K562 (cell line): ENCODE results near the gene LRMDA. TPM values are rescaled to one million over a fixed set of nuclear protein-coding genes. Genes with fewer than 3 reads are reported as not detected.

Experiments used
- ATAC-seq: fragments of 200-7000 bp; cut with Tn5 transposase; 3 replicates; pipeline ENCODE4 v1.9.1; 2020; ENCODE audit warnings: moderate library complexity
- BruUV-seq: library from RNA; stranded (reverse); fragments of 400-500 nt; replicated peaks from 2 replicates; lab custom pipeline; 2021; lab: Mats Ljungman, UMichigan
- CTCF ChIA-PET: fragments of 300-600 bp; formaldehyde crosslinking; extraction: SDS; loops from one replicate; lab custom pipeline; 2021; ENCODE audit warnings: low intra/inter-chr PET ratio; lab: Yijun Ruan, JAX
- POLR2A ChIA-PET: fragments of 300-600, 350-650 bp; sonication (Branson Sonifier 250); formaldehyde crosslinking; extraction: SDS; loops from one replicate; lab custom pipeline; 2021; ENCODE audit warnings: antibody characterized with exemption, inconsistent platforms; lab: Yijun Ruan, JAX
- DNase-seq, 4 experiments: peaks; one replicate each; pipeline versions ENCODE4 v3.0.0 to v3.0.0-alpha.2; 2011 to 2018; ENCODE audit warnings: low spot score in 3 of 4, mixed read lengths in 3 of 4; ENCODE audit errors: extremely low read depth in 1 of 4
- FAIRE-seq: peaks from 2 replicates; lab custom pipeline; 2011; peaks lifted over from hg19 to GRCh38; lab: Jason Lieb, UNC
- H2AFZ ChIP-seq: 2 replicates; pipeline ENCODE4 v1.6.0; 2011; ENCODE audit warnings: low read depth, low read length, control low read depth, inconsistent platforms
- H3K27ac ChIP-seq: fragments of 200-600 bp; 3 replicates; pipeline ENCODE4 v1.8.0; 2011; ENCODE audit warnings: low read depth, mild to moderate bottlenecking, control low read depth, inconsistent platforms, low read length, moderate library complexity, mixed read lengths; ENCODE audit errors: extremely low read depth
- H3K27me3 ChIP-seq, 2 experiments: fragments of 300-600 bp in 1 of 2; 2 replicates in 1 of 2; 3 replicates in 1 of 2; pipeline versions ENCODE4 v1.6.0 to v1.8.0; 2011; ENCODE audit warnings: inconsistent platforms in 2 of 2, low read length in 2 of 2, mild to moderate bottlenecking in 1 of 2, mixed read lengths in 1 of 2, moderate library complexity in 1 of 2; ENCODE audit not compliant: control insufficient read depth in 2 of 2, insufficient read depth in 2 of 2
- H3K36me3 ChIP-seq: fragments of 300-600 bp; 3 replicates; pipeline ENCODE4 v1.8.0; 2011; ENCODE audit warnings: mild to moderate bottlenecking, low read length, inconsistent platforms; ENCODE audit not compliant: control insufficient read depth, insufficient read depth
- H3K4me1 ChIP-seq, 2 experiments: fragments of 200-600 bp in 1 of 2; replicated peaks in 1 of 2; 2 replicates in 1 of 2; 3 replicates in 1 of 2; pipeline versions ENCODE4 v1.5.1 to v1.8.0; 2011; ENCODE audit warnings: inconsistent platforms in 2 of 2, low read length in 2 of 2, mild to moderate bottlenecking in 1 of 2, mixed read lengths in 1 of 2, moderate library complexity in 1 of 2; ENCODE audit not compliant: control insufficient read depth in 2 of 2, insufficient read depth in 2 of 2
- H3K4me2 ChIP-seq: 2 replicates; pipeline ENCODE4 v1.6.1; 2011; ENCODE audit warnings: low read length, control low read depth, inconsistent platforms, mixed read lengths; ENCODE audit not compliant: insufficient read depth
- H3K4me3 ChIP-seq: fragments of 200-600 bp; sonication (generic), shearing (Covaris generic); 2 replicates; pipeline ENCODE4 v1.5.1; 2016; ENCODE audit warnings: control low read depth, inconsistent platforms
- H3K79me2 ChIP-seq: fragments of 200-600 bp; 3 replicates; pipeline ENCODE4 v1.8.0; 2011; ENCODE audit warnings: low read length, inconsistent platforms; ENCODE audit not compliant: control insufficient read depth, insufficient read depth
- H3K9ac ChIP-seq, 2 experiments: 2 replicates each; pipeline versions ENCODE4 v1.6.0 to v1.6.1; 2011; ENCODE audit warnings: low read depth in 2 of 2, low read length in 2 of 2, control low read depth in 1 of 2, inconsistent platforms in 1 of 2, mild to moderate bottlenecking in 1 of 2, mixed read lengths in 1 of 2; ENCODE audit not compliant: insufficient read depth in 1 of 2
- H3K9me1 ChIP-seq: one replicate; pipeline ENCODE4 v1.6.0; 2011; ENCODE audit warnings: inconsistent platforms, mild to moderate bottlenecking, low read length, moderate library complexity; ENCODE audit not compliant: control insufficient read depth, insufficient read depth
- H3K9me3 ChIP-seq: replicated peaks from 2 replicates; pipeline ENCODE4 v1.5.1; 2011; ENCODE audit warnings: low read depth, low read length, inconsistent platforms; ENCODE audit not compliant: control insufficient read depth, insufficient read depth
- H4K20me1 ChIP-seq: replicated peaks from 2 replicates; pipeline ENCODE4 v1.6.1; 2011; ENCODE audit warnings: low read length, inconsistent platforms, mixed read lengths; ENCODE audit not compliant: control insufficient read depth, insufficient read depth
- ELK1 ChIP-seq: sonication (generic); formaldehyde crosslinking; IDR thresholded peaks from 2 replicates; pipeline ENCODE4 v1.8.1; 2022; ENCODE audit warnings: missing genetic modification reagents
- TBL1XR1 ChIP-seq, 2 experiments: IDR thresholded peaks; 2 replicates each; pipeline ENCODE4 v1.6.1; 2012; ENCODE audit warnings: improper control_type of control experiment in 2 of 2, low read length in 2 of 2, mild to moderate bottlenecking in 1 of 2
- TFE3 ChIP-seq: fragments of 450-650 bp; formaldehyde crosslinking; IDR thresholded peaks from 2 replicates; pipeline ENCODE4 v1.4.0; 2020; ENCODE audit warnings: mild to moderate bottlenecking, mixed read lengths
- WGBS: fragments of 100-300 bp; shearing (Covaris generic); methylation state at CpG from one replicate; pipeline ENCODE4 v1.1.6; 2016; ENCODE audit warnings: low coverage, mixed read lengths; ENCODE audit not compliant: insufficient coverage; ENCODE audit errors: missing lambda C conversion rate; 5-methylcytosine and 5-hydroxymethylcytosine counted together
- in situ Hi-C: fragments of 300-500 bp; cut with MboI; formaldehyde crosslinking; loops from 4 replicates; pipeline ENCODE4 v1.15.0; 2018; ENCODE audit warnings: inconsistent platforms, mixed read lengths
- intact Hi-C: fragments of 100-400 bp; cut with micrococcal nuclease; formaldehyde crosslinking; loops from 2 replicates; pipeline ENCODE4 v1.14.2; 2022
- polyA plus RNA-seq, 8 experiments: library from polyadenylated mRNA; depleted of rRNA in 4 of 8; stranded (reverse) in 5 of 8; unstranded in 3 of 8; fragments of >200 nt; fragmentation: Nextera tagmentation in 2 of 8; fragmentation: Illumina TruSeq in 1 of 8; extraction: Ambion mirVana in 2 of 8; extraction: Trizol in 1 of 8; gene quantifications; 2 replicates each; pipeline versions ENCODE4 v1.2.1 to v1.2.3, GENCODE V29; 2011 to 2014; ENCODE audit warnings: inconsistent platforms in 1 of 8, missing spikeins in 1 of 8
- total RNA-seq, 7 experiments: library from RNA; depleted of rRNA in 6 of 7; stranded (reverse); fragments of >200 nt in 6 of 7; fragmentation: Illumina TruSeq in 2 of 7; extraction: Trizol in 2 of 7; gene quantifications; 2 replicates each; pipeline versions ENCODE4 v1.2.1 to v1.2.3, GENCODE V29; 2011 to 2021; ENCODE audit warnings: low replicate concordance in 1 of 7

The LRMDA gene
- total and polyA plus RNA-seq, 9 of the 15 experiments (the other 6 are each of a cell fraction or from before 2014, with no cell fraction given): 0.25 TPM; not detected in 8

- no peak overlapping the region for H3K9ac ChIP-seq
- POLR2A ChIA-PET: no interaction called here
- FAIRE-seq (no peak), ATAC-seq (no peak), DNase-seq (no peak)
- H3K4me2 ChIP-seq: no peak overlapping the region
- H3K9me1 ChIP-seq: no peaks in the 10 kb centered on the region
- CTCF ChIA-PET: no interaction called here
- H3K79me2 ChIP-seq: no peaks in the 10 kb centered on the region
- H3K36me3 ChIP-seq: no peaks in the 10 kb centered on the region
- 3% methylated on average over 2 of the region's 2 CpGs for WGBS
- no peak overlapping the region for H2AFZ ChIP-seq
- intact Hi-C loops: loop anchor here (10.0 kb wide), 2 partner anchors 438 to 1152 kb away; no protein-coding TSS in a partner anchor
- TF ChIP-seq TFE3 (CRISPR knock-in tag): peak; percentile 47
- TF ChIP-seq TBL1XR1 (IDR thresholded peaks at IDR 0.05; ENCODE audit: low read length in 2 of 2): no peak
- no peak for TF ChIP-seq ELK1 (CRISPR knock-in tag)
- H4K20me1 ChIP-seq: no peaks in the 10 kb centered on the region
- no peak overlapping the region for H3K27ac ChIP-seq
- no TSS peak for BruUV-seq
- no peak overlapping the region for H3K4me3 ChIP-seq
- no peaks in the 10 kb centered on the region for H3K4me1 ChIP-seq
- no peaks in the 10 kb centered on the region for H3K27me3 ChIP-seq
- no peaks in the 10 kb centered on the region for H3K9me3 ChIP-seq
- in situ Hi-C loops: no loop called here
These were observed 1115.0 kb downstream of the LRMDA start for GRCh38 chr10:76546411-76546810.
